GM21825 (cell line): Measurements from ENCODE around the gene FLT1.

Source experiments
- ATAC-seq: cut with Tn5 transposase; IDR thresholded peaks from one replicate; pipeline ENCODE4 v1.9.1; 2021; ENCODE audit warnings: mild to moderate bottlenecking, moderate library complexity; ENCODE audit not compliant: unreplicated experiment

Gene FLT1

GRCh38 chr13:28490061-28490460 is 4.9 kb downstream of the FLT1 start:
- ATAC-seq = no peak

GRCh38 chr13:28489524-28489931 is 5.4 kb downstream of the FLT1 start:
- ATAC-seq = no peak

- no peak for ATAC-seq
Observed at GRCh38 chr13:28488376-28489005, 6.4 kb downstream of the FLT1 start.

GRCh38 chr13:28485996-28486543 is 8.9 kb downstream of the FLT1 start:
- no peak for ATAC-seq

- no peak for ATAC-seq
Observed at GRCh38 chr13:28485551-28485950, 9.4 kb downstream of the FLT1 start.

GRCh38 chr13:28485097-28485496 is 9.8 kb downstream of the FLT1 start:
- no peak for ATAC-seq

GRCh38 chr13:28483313-28483931 is 11.5 kb downstream of the FLT1 start:
- no peak for ATAC-seq

GRCh38 chr13:28479005-28479404 is 15.9 kb downstream of the FLT1 start:
- ATAC-seq = no peak

- ATAC-seq = no peak
Observed at GRCh38 chr13:28478127-28478526, 16.8 kb downstream of the FLT1 start.

GRCh38 chr13:28477709-28477973 is 17.3 kb downstream of the FLT1 start:
- no peak for ATAC-seq

- ATAC-seq = no peak
Observed at GRCh38 chr13:28476919-28477708, 17.8 kb downstream of the FLT1 start.

- ATAC-seq = no peak
Observed at GRCh38 chr13:28475916-28476725, 18.8 kb downstream of the FLT1 start.

GRCh38 chr13:28474491-28475134 is 20.3 kb downstream of the FLT1 start:
- no peak for ATAC-seq

GRCh38 chr13:28473044-28473443 is 21.9 kb downstream of the FLT1 start:
- ATAC-seq = no peak

GRCh38 chr13:28471421-28471820 is 23.5 kb downstream of the FLT1 start:
- ATAC-seq = no peak

- ATAC-seq = no peak
Observed at GRCh38 chr13:28470296-28470695, 24.6 kb downstream of the FLT1 start.

- no peak for ATAC-seq
Observed at GRCh38 chr13:28469316-28469715, 25.6 kb downstream of the FLT1 start.

GRCh38 chr13:28468023-28468915 is 26.7 kb downstream of the FLT1 start:
- no peak for ATAC-seq

- no peak for ATAC-seq
Observed at GRCh38 chr13:28467034-28467433, 27.9 kb downstream of the FLT1 start.

GRCh38 chr13:28466151-28466550 is 28.8 kb downstream of the FLT1 start:
- no peak for ATAC-seq
